GM23338 (cell line): ENCODE results near the gene CCDC91. TPM values are rescaled to one million over a fixed set of nuclear protein-coding genes. Genes with fewer than 3 reads are reported as not detected.

Experiments used
- ATAC-seq: fragments of 200-7000 bp; cut with Tn5 transposase; 3 replicates; pipeline ENCODE4 v1.9.1; 2020
- DNase-seq: peaks from one replicate; pipeline ENCODE4 v3.0.0-alpha.2; 2015; ENCODE audit warnings: low spot score
- H2AFZ ChIP-seq: fragments of 200-600 bp; sonication (generic); 2 replicates; pipeline ENCODE4 v1.8.0; 2016; ENCODE audit warnings: antibody characterized with exemption, mild to moderate bottlenecking, moderate library complexity
- H3F3A ChIP-seq: fragments of 200-600 bp; sonication (generic); replicated peaks from 2 replicates; pipeline ENCODE4 v1.8.0; 2017; ENCODE audit warnings: antibody characterized with exemption, mixed run types, low read depth
- H3K27ac ChIP-seq: fragments of 200-600 bp; sonication (generic); 2 replicates; pipeline ENCODE4 v1.6.1; 2016; ENCODE audit warnings: low read depth
- H3K27me3 ChIP-seq: fragments of 200-600 bp; sonication (generic); 2 replicates; pipeline ENCODE4 v1.8.0; 2016; ENCODE audit warnings: mild to moderate bottlenecking, mixed run types, moderate library complexity; ENCODE audit not compliant: insufficient read depth
- H3K36me3 ChIP-seq: fragments of 200-600 bp; sonication (generic); 2 replicates; pipeline ENCODE4 v1.8.0; 2016; ENCODE audit warnings: mild to moderate bottlenecking; ENCODE audit not compliant: insufficient read depth
- H3K4me1 ChIP-seq: fragments of 200-600 bp; sonication (generic); 2 replicates; pipeline ENCODE4 v1.8.0; 2016; ENCODE audit warnings: mild to moderate bottlenecking, moderate library complexity; ENCODE audit not compliant: insufficient read depth
- H3K4me2 ChIP-seq: fragments of 200-600 bp; sonication (generic); 2 replicates; pipeline ENCODE4 v1.7.1; 2017; ENCODE audit warnings: mixed run types
- H3K4me3 ChIP-seq: fragments of 200-600 bp; sonication (generic); 2 replicates; pipeline ENCODE4 v1.6.1; 2016; ENCODE audit warnings: mixed run types
- H3K79me2 ChIP-seq: fragments of 200-600 bp; sonication (generic); replicated peaks from 2 replicates; pipeline ENCODE4 v1.8.0; 2017; ENCODE audit warnings: mild to moderate bottlenecking; ENCODE audit not compliant: insufficient read depth
- H3K9me2 ChIP-seq: fragments of 200-600 bp; sonication (generic); 2 replicates; pipeline ENCODE4 v1.8.0; 2017; ENCODE audit not compliant: insufficient read depth
- H4K20me1 ChIP-seq: fragments of 200-600 bp; sonication (generic); replicated peaks from 2 replicates; pipeline ENCODE4 v1.8.0; 2017; ENCODE audit warnings: mild to moderate bottlenecking; ENCODE audit not compliant: insufficient read depth
- H3K27ac Mint-ChIP-seq: 2 replicates; pipeline ENCODE4 v1.8.0; 2020; ENCODE audit warnings: inconsistent platforms, mild to moderate bottlenecking, moderate library complexity, mixed read lengths
- H3K27me3 Mint-ChIP-seq: 3 replicates; pipeline ENCODE4 v1.8.0; 2022; ENCODE audit warnings: low read depth, mild to moderate bottlenecking, moderate library complexity, mixed read lengths, inconsistent platforms; ENCODE audit not compliant: insufficient read depth, poor library complexity
- H3K36me3 Mint-ChIP-seq: 3 replicates; pipeline ENCODE4 v1.8.0; 2021; ENCODE audit warnings: low read depth, mild to moderate bottlenecking, inconsistent platforms, moderate library complexity, mixed read lengths
- H3K4me1 Mint-ChIP-seq: 3 replicates; pipeline ENCODE4 v1.8.0; 2020; ENCODE audit warnings: mild to moderate bottlenecking, inconsistent platforms, mixed read lengths
- H3K4me3 Mint-ChIP-seq: 3 replicates; pipeline ENCODE4 v1.8.0; 2021; ENCODE audit warnings: moderate library complexity, mild to moderate bottlenecking, inconsistent platforms, mixed read lengths
- H3K9me3 Mint-ChIP-seq: 3 replicates; pipeline ENCODE4 v1.8.0; 2020; ENCODE audit warnings: moderate library complexity, mild to moderate bottlenecking, inconsistent platforms, mixed read lengths
- CREB1 ChIP-seq: fragments of 250-450 bp; sonication (Bioruptor Pico); IDR thresholded peaks from 2 replicates; pipeline ENCODE4 v1.5.0; 2020; ENCODE audit warnings: low read depth, mild to moderate bottlenecking, moderate library complexity
- CTCF ChIP-seq, 2 experiments: fragments of 200-600 bp in 1 of 2; sonication (generic) in 1 of 2; conservative IDR thresholded peaks; 2 replicates each; pipeline versions ENCODE4 v1.5.1 to v1.6.1; 2016 to 2017; ENCODE audit warnings: antibody characterized with exemption in 2 of 2, low read depth in 2 of 2, mild to moderate bottlenecking in 2 of 2, moderate library complexity in 1 of 2
- ETS1 ChIP-seq: IDR thresholded peaks from 2 replicates; pipeline ENCODE4 v1.6.1; 2016; ENCODE audit warnings: antibody characterized with exemption
- EZH2 ChIP-seq: fragments of 200-600 bp; sonication (generic); IDR thresholded peaks from one replicate; pipeline ENCODE4 v1.8.0; 2017; ENCODE audit warnings: antibody characterized with exemption, mild to moderate bottlenecking, low read depth; ENCODE audit not compliant: unreplicated experiment
- EZH2phosphoT487 ChIP-seq: fragments of 200-600 bp; sonication (generic); IDR thresholded peaks from one replicate; pipeline ENCODE4 v1.8.1; 2018; ENCODE audit warnings: antibody characterized with exemption; ENCODE audit not compliant: unreplicated experiment
- NANOG ChIP-seq: IDR thresholded peaks from 2 replicates; pipeline ENCODE4 v1.6.1; 2016; ENCODE audit warnings: antibody characterized with exemption, borderline replicate concordance
- REST ChIP-seq: IDR thresholded peaks from one replicate; pipeline ENCODE4 v1.6.1; 2018; ENCODE audit warnings: antibody characterized with exemption; ENCODE audit not compliant: unreplicated experiment
- STAT1 ChIP-seq: IDR thresholded peaks from one replicate; pipeline ENCODE4 v1.6.1; 2016; ENCODE audit warnings: antibody characterized with exemption; ENCODE audit not compliant: unreplicated experiment
- ZNF114 ChIP-seq: fragments of 250-450 bp; sonication (Bioruptor Pico); IDR thresholded peaks from 2 replicates; pipeline ENCODE4 v1.5.0; 2020; ENCODE audit warnings: mild to moderate bottlenecking, moderate library complexity
- ZNF331 ChIP-seq: fragments of 250-450 bp; sonication (Bioruptor Pico); IDR thresholded peaks from 2 replicates; pipeline ENCODE4 v1.5.0; 2020; ENCODE audit warnings: low read depth, mild to moderate bottlenecking, moderate library complexity
- ZNF462 ChIP-seq: fragments of 250-450 bp; sonication (Bioruptor Pico); IDR thresholded peaks from 2 replicates; pipeline ENCODE4 v1.5.0; 2020; ENCODE audit warnings: mild to moderate bottlenecking, moderate library complexity
- polyA plus RNA-seq: library from polyadenylated mRNA; unstranded; fragments of >200 nt; fragmentation: Nextera tagmentation; extraction: Ambion mirVana; gene quantifications from 2 replicates; pipeline ENCODE4 v1.2.1, GENCODE V29; 2016
- total RNA-seq: library from RNA; depleted of rRNA; stranded (reverse); fragments of >200 nt; shearing (Covaris generic); gene quantifications from 2 replicates; pipeline ENCODE4 v1.2.3, GENCODE V29; 2014

CCDC91 gene
- total and polyA plus RNA-seq, 2 experiments from 2014 or later, result 24.7 to 48.7 TPM

GRCh38 chr12:28235985-28236384 is 45.7 kb downstream of the CCDC91 start:
- TF ChIP-seq REST (no peak), ZNF114 (no peak), STAT1 (no peak), CTCF (conservative IDR thresholded peaks at IDR 0.05; ENCODE audit: low read depth in 2 of 2) (no peak), ZNF331 (CRISPR knock-in tag) (no peak), EZH2 (no peak), NANOG (no peak), CREB1 (no peak), ETS1 (no peak), ZNF462 (CRISPR knock-in tag) (no peak), EZH2phosphoT487 (no peak)
- no peak for DNase-seq
- H3K9me3 Mint-ChIP-seq, result no peaks in the 10 kb centered on the region
- Histone ChIP-seq H3K4me2 (no peak overlapping the region), H3K27ac (no peak overlapping the region), H3K9me2 (no peaks in the 10 kb centered on the region), H3K79me2 (peaks cover 44% of the 10 kb centered on the region), H3K4me1 (no peaks in the 10 kb centered on the region), H2AFZ (no peak overlapping the region), H3K36me3 (no peaks in the 10 kb centered on the region), H3F3A (no peaks in the 10 kb centered on the region), H4K20me1 (no peaks in the 10 kb centered on the region), H3K27me3 (no peaks in the 10 kb centered on the region), H3K4me3 (no peak overlapping the region)
- peaks cover 1% of the 10 kb centered on the region for H3K27me3 Mint-ChIP-seq
- H3K4me3 Mint-ChIP-seq, result no peak overlapping the region
- no peaks in the 10 kb centered on the region for H3K36me3 Mint-ChIP-seq
- H3K4me1 Mint-ChIP-seq, result peaks cover 3% of the 10 kb centered on the region; the same call in 1 of the 3 replicates
- ATAC-seq, result no peak
- H3K27ac Mint-ChIP-seq, result no peak overlapping the region
